HK-2 (cell line): ENCODE measurements around the gene ANKFY1.
"Not testable (repeated sequence)": the region's sequence is repeated elsewhere in the genome, so short reads cannot be mapped to it uniquely, and the experiment has no call there.

ENCODE experiments used
- DNase-seq: peaks from one replicate; pipeline ENCODE4 v3.0.0-alpha.2; 2018; ENCODE audit not compliant: unreplicated experiment

The ANKFY1 gene

DNA sequence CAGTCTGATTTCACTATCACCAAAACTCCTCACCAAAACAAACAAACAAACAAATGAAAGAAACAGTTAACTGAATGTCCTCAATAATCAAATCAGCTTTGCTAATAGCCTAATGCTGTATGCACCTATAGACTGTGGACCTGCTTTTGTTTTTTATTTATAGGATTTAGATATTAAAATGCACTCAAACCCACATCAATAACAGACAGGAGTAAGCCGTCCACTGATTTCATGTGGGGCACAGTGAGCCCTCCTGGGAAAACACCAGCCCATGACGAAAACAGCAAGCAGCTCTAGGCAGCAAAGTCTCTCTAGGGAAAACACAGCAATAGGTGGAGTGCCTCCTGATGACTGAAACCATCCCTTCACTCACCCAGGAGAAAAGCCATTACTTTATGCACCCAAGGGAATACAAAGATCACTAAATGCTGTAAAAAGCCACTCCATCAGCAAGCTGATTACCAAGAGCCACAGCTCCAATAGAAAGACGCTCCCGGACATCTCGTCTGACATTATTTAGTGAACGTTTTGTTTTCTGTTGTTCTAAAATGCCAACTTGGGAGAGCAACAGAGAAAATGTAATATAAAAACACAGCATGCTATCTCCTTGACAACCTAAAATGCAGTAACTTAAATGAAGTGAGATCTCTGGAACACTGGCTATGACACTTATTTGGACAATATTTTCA, 47.8 kb downstream of the ANKFY1 start:
- no peak for DNase-seq

DNA sequence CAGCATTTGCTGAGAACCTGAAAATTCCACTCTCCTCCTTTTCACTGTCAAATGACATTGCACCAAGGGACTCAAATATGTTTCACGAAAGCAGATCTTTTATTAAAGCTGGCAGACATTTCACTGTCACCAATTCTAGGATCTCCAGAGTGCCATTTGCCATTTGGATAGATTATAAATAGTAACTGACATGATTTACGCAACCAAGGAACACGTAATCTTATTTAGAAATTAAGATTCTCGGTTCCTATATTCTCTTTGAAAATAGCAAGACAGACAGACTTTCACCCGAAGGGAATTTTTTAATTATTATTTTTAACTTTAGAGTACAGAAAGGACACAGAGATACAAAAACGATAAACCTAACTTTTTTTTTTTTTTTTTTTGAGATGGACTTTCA, 49.6 kb downstream of the ANKFY1 start:
- DNase-seq: no peak

DNA sequence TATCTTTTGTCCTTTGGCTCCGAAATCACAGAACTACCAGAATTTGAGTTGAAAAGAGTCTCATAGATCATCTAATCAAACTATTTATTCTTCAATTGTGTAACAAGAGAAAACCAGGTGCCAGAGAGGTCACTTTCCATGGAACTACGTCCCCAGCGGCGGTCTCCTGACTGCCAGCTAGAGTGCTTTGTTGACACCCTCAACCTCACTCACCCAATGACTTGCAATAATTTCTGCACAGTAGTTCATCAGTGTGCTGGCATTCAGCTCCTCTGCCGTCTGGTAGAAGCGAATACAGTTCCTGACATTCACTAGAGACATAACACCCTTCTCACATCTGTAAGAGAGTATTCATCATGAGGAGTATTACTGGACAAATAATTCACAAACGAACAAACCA, 54.2 kb downstream of the ANKFY1 start:
- DNase-seq: no peak

DNA sequence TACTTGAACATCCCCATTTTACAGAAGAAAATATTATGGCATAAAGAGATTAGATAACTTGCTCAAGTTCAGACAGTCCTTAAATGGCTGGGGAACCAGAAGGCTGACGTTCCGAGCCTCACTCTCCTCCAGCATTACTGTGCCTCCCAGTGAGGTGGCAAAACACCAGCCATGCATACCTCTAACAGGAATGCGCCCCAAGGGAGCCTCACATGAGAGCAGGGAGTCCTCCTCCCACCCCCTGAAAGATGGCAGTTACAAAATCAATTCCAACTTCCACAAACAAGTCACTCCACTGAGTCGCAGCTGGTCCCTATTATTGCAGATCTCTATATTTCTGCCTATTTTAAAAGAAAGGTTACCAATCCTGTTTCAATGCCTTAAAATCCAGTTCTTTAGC, 55.5 kb downstream of the ANKFY1 start:
- DNase-seq: no peak

DNA sequence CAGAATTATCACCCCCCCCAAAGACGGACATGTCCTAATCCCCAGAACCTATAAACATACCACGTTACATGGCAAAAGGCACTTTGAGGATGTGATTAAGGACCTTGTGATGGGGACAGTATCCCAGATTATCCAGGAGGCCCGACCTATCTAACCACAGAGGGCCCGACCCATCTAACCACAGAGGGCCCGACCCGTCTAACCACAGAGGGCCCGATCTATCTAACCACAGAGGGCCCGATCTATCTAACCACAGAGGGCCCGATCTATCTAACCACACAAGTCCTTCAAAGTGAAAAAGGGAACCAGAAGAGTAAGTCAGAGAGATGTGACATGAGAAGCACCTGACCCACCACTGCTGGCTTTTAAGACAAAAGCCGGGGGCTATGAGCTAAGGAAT, 56.8 kb downstream of the ANKFY1 start:
- DNase-seq: peak; percentile 35

DNA sequence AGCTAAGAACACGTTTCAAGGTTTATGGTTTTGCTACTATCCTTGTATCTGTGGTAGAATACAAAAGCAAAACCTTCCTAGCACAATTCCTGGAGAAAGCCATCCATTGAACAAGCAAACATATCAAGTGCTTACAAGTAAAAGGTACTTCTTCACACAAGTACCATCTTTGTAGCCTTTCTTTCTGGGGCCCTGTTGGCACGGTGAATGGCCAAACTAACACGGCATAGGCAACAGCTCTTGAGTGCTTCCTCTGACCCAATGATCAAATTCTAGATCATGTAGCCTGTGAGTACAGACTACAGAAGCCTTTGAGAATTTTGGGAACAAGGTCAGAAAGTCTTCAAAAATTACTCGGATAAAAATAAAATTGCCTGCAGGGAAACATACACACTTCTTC, 57.9 kb downstream of the ANKFY1 start:
- no peak for DNase-seq

DNA sequence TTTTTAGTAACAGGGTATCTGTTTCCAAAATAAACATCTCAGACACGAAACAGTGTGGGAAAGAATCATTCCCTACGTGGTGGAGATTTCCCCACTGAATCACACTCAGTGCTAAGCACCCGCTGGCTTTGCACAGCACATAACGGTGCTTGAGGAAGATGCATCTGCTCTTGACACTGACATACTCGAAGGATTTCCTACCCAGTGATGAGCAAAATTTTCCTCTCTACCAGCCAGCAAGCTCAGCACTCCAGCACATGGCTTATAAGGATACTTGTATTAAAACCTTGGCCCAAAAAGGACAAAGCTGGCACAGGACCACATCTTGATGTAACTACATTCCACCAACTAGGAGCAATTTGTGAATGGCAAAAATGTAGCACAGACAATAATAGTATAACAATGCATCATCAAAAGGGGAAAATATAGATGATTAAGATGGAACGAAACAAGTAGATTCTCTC, 59.0 kb downstream of the ANKFY1 start:
- no peak for DNase-seq

DNA sequence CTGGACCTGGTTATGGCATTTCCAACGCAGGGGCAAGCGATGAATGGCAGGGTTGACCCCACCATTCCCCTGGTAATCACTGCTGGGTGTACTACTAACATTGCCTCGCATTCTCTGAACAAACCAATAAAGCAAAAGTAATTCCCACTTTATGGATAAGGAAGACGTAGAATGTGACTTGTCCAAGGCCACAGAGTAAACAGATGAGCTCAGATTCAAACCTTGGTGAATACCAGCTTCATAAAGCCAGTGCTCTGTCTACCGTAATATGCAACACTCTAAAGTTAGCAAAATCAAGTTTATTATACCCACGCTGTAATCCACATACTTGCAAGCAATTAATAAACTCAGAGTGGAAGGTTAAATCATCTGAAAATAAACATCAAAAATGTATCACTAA, 59.6 kb downstream of the ANKFY1 start:
- no peak for DNase-seq

DNA sequence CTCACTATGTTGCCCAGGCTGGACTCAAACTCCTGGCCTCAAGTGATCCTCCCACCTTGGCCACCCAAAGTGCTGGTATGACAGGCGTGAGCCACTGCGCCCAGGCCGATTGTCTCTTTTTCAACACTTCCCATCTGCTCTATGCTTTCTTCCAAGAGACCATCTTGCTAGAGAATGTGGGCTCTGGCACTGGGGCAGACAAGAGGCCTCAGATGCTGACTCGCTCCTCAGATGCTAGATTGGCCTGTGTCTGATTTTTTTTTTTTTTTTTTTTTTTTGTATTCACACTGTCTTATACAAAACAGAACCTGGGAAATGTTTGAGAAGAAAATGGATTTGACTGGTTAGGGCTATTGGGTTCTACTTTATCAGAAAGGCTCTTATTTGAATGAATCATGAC, 62.6 kb downstream of the ANKFY1 start:
- no peak for DNase-seq

DNA sequence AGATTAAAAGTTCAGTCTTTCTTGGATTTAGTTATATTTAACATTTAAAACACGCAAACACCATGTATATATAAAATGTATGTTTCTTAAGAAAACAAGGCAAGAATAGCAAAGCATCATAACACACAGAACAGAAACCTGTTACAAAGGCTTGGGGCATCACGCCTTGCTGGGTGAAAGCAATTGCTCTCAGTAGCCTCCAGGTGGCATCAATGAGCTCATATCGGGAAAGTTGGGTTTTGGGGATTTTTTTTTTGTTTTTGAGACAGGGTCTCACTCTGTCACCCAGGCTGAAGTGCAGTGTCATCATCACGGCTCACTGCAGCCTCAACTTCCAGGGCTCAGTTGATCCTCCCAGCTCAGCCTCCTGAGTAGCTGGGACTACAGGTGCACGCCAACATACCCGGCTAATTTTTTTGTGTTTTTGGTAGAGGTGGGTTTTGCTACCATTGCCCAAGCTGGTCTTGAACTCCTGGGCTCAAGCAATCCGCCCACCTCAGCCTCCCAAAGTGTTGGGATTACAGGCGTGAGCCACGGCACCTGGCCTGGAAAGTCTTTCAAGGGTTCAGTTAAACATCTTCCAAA, 63.9 kb downstream of the ANKFY1 start:
- DNase-seq: no peak

DNA sequence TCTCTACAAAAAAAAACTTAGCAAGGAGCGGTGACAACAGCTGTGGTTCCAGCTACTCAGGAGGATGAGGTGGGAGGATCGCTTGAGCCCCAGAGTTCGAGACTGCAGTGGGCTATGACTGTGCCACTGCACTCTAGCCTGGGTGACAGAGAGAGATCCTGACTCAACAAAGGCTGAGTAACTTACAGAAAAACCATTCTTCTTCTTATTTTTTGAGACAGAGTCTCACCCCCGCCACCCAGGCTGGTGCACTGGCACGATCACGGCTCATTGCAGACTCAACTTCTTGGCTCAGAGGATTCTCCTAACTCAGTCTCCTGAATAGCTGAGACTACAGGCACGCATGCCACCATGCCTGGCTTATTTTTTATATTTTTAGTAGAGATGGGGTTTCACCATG, 64.8 kb downstream of the ANKFY1 start:
- DNase-seq: no peak

DNA sequence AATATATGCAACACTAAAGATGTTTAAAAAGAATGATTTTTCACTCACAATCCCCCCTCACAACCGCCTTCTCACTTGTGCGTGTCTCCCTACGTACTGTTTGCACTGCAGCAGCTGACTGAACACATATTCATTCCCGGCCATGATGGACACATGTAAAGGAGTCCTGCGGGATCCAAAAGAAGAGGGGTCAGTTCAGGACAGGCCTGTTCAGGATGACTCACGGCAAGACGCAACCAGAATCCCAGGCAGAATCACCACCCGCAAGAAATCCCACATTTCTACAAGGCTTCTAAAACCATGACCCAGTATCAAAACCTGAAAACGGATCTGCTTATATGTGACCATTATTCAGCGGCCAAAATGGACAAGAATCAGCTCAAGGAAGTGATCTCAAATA, 68.5 kb downstream of the ANKFY1 start:
- peak; percentile 16 for DNase-seq

DNA sequence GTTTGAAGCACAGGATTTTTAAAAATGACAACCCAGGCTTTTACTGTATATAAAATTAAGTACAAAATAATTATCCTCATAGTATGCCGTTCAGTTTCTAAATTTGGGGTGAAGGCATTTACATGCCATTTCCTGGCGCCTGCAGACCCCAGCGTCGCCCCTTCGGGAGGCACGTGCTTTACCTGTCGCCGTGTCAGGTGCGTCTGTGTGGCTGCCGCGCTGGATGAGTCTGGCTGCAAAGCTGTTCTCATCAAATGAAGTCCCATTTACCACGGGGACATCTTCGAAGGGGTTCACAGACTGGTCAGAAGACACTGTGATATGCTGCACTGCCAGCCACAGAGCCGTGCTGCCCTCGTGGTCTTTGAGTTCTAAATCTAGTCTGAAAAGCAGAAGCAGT, 69.0 kb downstream of the ANKFY1 start:
- DNase-seq: no peak

DNA sequence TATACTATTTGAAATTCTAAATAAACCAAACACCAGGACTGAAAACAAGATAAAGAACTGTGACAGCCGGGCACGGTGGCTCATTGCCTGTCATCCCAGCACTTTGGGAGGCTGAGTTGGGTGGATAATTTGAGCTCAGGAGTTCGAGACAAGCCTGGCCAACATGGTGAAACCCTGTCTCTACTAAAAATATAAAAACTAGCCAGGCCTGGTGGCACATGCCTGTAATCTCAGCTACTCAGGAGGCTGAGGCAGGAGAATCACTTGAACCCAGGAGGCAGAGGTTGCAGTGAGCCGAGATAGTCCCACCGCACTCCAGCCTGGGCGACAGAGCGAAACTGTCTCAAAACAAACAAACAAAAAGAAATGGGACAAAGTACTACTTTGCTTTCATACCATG, 73.0 kb downstream of the ANKFY1 start:
- DNase-seq: not testable (repeated sequence)

DNA sequence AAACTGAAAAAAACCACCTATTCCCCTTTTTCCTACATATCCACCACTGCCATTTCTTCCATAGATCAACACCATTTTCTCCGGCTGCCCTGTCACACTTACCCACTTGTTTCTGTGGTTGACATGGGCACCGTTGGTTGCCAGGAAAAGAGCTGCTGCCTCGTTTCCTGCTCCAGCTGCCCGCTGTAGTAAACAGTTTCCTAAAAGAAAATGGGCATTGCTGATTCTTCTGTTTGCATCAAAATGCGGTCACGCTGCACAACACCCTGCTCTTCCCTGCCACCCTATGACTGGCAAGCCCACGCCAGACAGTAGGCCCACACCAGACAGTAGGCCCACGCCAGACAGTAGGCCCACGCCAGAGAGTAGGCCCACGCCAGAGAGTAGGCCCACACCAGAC, 74.5 kb downstream of the ANKFY1 start:
- no peak for DNase-seq

DNA sequence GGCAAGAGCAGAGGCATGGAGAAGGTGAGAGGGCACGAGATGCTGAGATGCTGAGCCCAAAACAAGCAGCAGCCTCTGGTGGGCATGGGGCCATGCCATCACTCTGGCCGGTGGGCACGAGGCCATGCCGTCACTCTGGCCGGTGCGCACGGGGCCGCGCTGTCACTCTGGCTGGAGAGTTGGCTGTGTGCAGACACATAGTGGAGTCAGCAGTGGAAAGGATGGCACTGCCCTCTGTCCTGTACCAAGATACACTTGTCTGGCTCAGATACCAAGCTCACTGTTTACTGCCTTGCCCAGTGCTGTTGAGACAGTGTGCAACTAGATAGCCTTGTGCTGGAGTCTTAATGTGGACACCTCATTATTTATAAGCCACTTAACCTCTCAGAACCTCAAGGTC, 75.7 kb downstream of the ANKFY1 start:
- DNase-seq: no peak

DNA sequence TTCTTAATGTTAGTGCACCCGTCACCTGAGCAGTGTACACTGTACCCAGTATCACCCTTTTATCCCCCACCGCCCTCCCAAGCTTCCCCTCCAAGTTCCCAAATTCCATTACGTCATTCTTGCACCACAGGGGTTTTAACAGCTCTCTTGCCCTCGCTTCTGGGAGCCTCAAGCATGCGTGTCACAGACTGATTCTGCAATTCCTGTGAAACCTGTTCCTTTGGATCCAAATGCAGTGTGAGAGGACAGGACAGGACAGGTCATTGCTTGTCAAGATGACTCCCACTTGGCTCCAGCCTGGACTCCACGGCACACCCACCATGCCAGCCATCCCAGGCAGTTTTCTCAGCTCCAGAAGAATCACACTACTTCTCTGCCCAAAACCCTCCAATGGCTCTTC, 76.7 kb downstream of the ANKFY1 start:
- DNase-seq: no peak

DNA sequence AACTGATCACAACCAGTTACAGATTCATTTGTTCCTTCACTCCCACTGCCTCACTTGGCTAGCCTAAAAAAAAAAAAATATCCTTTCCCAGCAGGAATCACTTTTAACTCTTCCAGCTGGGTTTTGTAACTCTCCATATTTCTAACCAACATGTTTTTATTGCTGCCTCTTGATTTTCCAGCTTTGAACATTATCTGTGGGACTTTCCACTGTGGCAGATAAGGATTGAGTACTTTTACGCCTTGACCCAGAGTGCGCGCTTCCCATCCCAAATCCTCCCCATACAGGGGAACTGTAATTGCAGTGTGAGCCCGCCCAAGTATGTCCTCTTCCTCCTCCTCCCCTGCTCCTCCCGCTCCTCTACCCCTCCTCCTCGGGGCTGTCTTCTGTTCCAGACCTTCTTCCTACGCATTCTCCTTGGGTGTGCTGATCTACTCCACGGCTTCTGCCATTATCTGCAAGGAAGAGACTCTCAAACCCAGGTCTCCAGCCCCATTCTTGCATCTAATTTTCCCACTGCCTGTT, 77.4 kb downstream of the ANKFY1 start:
- no peak for DNase-seq

DNA sequence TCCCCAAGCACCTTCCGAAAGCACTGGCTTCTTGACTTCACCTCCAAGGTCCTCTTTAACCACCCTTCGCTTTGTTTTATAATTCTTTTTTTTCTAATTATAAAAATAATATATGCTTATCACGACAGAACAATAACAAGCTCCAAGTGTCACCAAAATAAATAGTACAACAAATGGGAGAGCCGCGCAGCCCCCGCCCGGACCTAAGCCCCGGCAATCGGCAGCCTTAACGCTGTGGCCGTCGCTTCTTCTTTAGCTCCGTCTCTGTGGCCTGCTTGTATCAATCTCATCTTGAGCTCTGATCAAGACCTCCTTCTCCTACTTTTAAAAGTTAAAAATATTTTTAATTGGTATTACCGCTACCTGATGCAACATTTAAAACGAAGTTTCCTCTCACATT, 78.1 kb downstream of the ANKFY1 start:
- DNase-seq: no peak

DNA sequence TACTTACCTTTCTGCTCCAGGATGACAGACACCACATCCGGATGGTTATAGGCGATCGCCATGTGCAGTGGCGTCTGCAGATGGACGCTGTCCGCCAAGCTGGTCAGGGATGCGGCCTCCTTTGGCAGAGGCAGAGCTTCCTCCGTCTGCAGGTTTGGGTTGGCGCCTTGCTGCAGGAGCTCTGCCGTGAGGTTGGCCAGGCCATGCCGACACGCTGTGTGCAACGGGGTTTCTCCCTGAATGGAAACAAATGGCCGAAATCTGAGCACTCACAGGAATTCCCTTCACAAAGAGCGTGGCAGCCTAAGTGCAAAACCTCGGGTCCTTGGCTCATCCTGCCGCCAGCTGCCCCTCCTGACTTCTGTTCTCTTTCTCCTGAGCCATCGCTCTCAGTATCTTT, 79.0 kb downstream of the ANKFY1 start:
- no peak for DNase-seq

DNA sequence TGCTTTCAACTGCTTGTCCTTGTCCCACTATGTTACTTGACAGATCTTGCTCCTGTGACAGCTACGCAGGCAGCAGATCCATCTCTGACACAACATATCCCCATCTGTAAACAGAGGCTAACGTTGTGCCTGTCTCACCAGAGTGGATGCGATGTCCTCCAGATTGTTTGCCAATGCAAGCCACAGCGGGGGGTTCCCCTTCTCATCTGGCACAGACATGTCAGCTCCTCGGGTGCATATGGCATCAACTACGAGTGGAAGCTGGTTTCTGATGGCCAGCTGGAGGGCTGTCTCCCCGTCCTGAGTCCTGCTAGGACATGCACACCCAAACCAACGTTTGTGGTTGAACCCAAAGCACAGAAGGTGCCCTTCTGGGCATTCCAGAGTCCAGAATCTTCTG, 81.7 kb downstream of the ANKFY1 start:
- no peak for DNase-seq

DNA sequence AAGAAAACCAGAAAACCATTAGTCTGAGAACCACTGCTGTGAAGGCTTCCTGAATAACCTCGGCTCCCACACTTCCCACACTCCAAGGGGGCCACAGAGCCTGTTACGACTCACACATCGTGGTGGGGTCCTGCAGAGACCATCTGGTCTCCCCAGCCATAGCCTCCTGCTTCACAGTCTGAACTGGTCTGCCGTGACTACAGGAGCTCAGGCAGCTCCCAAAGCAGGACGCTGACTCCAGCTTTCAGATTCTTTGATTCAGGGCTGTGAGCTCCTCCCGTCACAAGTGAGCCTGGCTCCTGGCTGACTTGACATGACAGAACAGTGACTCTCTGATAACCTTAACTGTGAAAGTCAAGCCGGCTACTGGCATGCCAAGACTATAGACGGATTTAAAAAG, 83.0 kb downstream of the ANKFY1 start:
- DNase-seq: no peak

DNA sequence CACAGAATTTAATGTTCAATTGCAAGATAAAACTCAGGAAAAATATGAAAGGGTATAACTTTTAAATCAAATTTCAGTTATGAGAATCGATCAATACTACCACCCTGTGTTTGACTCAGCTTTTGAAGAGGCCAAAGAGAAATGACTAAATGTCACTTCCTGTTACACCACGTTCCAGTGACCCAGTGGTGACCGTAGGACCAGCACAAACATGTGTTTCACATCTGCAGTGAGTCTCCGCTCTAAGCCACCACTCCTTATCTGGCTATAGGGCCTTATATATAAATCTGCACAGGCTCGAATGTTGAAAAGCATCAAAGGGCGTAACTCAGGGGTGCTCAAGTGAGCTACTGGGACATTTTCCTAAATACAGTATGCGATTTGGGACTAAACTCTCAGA, 84.7 kb downstream of the ANKFY1 start:
- DNase-seq: no peak

DNA sequence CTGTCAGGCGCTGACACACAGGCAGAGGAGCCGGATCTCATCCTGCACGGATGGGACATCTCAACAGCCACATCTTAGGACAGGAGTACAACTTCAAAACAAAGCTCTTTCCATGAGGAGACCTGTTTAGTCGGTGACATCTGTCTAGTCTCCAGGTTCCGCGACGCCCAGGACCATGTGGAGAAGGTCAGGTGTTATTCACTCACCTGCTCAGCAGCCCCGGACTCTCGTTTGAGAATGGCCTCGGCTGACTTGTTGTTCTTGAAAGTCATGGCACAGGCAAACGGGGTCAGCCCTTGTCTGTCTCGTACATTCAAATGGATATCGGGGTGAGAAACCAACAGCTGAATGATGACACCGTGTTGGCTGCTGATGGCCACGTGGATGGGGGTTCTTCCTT, 85.1 kb downstream of the ANKFY1 start:
- DNase-seq: no peak
